Body of pancreas (tissue), 4 donors: ENCODE measurements around the gene GPR171.

Experiments used
- CTCF ChIP-seq, 7 experiments: fragments of 450-650 bp in 4 of 7; fragments of 200-600 bp in 3 of 7; sonication (generic) in 3 of 7; IDR thresholded peaks; one replicate each; pipeline ENCODE4 v1.5.1; 2016 to 2019; ENCODE audit warnings: antibody characterized with exemption in 7 of 7
- POLR2A ChIP-seq, 3 donors: fragments of 450-650 bp; IDR thresholded peaks; one replicate each; pipeline ENCODE4 v1.6.1; 2016; ENCODE audit warnings: antibody characterized with exemption in 3 of 3, mild to moderate bottlenecking in 2 of 3

- TF ChIP-seq POLR2A (IDR thresholded peaks at IDR 0.05) (no peak), CTCF (IDR thresholded peaks at IDR 0.05) (no peak)
Measured at GRCh38 chr3:151204530-151205402, 1.8 kb upstream of the GPR171 start.
